D721Med (cell line): Measurements from ENCODE around the gene PAWR.

ENCODE experiments used
- DNase-seq: peaks from one replicate; pipeline ENCODE4 v3.0.0; 2011; ENCODE audit warnings: low spot score; ENCODE audit not compliant: insufficient read length
- FAIRE-seq: peaks from 2 replicates; lab custom pipeline; 2011; peaks lifted over from hg19 to GRCh38; lab: Jason Lieb, UNC
- CTCF ChIP-seq: IDR thresholded peaks from 2 replicates; pipeline ENCODE4 v1.5.1; 2012; ENCODE audit warnings: mild to moderate bottlenecking, control low read depth; ENCODE audit not compliant: insufficient read depth; ENCODE audit errors: missing control alignments

PAWR gene

DNA sequence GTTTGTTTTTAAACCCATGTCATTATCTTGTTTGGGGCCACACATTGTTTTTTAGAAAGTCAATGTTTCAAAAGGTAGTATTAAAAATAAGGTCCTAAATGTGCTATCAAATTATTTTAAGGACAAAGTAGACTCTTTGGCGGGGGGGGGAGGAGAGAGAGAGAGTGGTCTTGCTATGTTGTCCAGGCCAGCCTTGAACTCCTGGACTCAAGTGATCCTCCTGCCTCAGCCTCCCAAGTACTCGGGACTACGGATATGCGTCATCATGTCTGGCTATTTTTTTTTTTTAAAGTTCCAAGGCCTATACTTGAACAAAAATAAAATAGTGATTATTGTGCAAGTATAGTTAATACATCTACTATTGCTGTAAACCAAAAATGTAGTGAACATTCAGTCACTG lies 26.2 kb downstream of the PAWR start:
- no peak for TF ChIP-seq CTCF
- FAIRE-seq (no peak), DNase-seq (no peak)

GRCh38 chr12:79662046-79662811 lies 28.5 kb downstream of the PAWR start:
- TF ChIP-seq CTCF, result no peak
- DNase-seq (no peak), FAIRE-seq (no peak)

DNA sequence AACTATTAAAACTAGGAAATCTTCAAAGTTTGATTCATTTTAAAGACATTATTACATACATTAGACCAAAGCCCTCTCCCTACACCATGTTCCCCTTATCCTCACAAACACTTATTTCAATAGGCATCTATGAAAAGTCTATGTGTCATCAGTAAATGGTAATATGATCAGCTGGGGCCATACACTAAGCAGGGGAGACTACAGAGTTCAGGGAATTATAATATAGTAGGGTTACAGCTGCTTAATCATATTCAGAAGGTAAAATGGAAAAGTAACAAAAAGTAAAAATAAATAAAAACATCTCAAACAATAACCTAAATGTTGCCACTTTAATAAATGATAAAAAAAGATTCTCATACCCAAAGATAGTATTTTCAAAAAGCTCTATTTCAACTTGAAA lies 29.1 kb downstream of the PAWR start:
- TF ChIP-seq CTCF, result no peak
- DNase-seq (no peak), FAIRE-seq (no peak)

GRCh38 chr12:79659961-79660431 lies 30.8 kb downstream of the PAWR start:
- DNase-seq (no peak), FAIRE-seq (no peak)
- TF ChIP-seq CTCF, result no peak

DNA sequence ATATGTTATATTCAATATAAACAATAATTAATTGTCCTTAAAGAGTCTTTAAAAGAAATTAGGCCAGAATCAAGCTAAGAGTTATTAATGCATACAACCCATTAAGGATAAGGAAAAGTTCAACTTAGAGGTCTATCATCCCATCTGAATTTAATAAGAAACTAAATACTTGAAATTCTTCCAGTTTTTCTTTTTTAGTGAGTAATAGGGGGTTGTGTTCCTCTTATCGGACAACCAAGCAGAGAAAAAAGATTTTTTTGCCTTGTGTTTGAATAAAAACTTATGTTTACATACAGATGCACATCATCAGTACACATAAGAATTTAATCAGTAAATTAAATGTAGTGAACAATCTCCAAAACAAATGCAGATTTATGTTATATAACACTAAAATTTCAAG lies 32.5 kb downstream of the PAWR start:
- no peak for DNase-seq
- FAIRE-seq, result no peak
- no peak for TF ChIP-seq CTCF

DNA sequence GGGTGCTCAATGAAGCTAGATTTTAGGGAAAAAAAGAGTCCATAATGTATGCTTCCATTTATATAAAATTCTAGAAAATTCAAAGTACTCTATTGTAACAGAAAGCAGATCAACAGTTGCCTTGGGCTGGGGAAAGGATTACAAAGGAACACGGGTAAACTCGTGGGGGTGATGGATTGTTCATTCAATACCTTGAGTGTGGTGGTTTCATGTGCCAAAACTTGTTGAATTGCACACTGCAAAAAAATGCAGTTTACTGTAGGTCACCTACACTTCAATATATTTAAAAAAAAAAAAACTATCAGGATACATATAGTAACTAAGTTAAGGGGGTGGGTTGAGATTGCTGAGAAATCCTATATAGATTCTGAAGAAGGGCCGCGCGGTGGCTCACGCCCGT lies 33.6 kb downstream of the PAWR start:
- no peak for TF ChIP-seq CTCF
- FAIRE-seq (no peak), DNase-seq (no peak)

DNA sequence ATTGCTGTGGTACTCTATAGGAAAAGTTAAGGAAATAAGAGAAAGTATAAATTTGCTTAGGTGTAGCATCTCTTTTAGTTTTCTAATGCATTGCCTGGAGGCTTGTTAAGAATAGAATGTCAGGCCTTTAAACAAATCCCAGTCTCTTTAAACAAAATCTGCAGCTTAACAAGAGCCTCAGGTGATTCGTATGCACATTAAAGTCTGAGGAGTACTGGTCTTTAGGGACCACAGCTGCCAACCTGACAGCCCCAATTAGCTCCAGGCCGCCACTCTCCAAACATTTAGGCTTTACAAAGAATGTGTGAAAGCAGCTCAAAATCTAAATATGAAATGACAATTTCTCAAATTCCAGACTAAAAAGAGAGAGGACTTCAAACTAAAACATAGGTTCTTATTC lies 35.7 kb downstream of the PAWR start:
- DNase-seq (no peak), FAIRE-seq (no peak)
- TF ChIP-seq CTCF, result no peak
